Ovary (tissue), 9 donors: ENCODE data around the gene ISYNA1. TPM values are rescaled to one million over a fixed set of nuclear protein-coding genes. Genes with fewer than 3 reads are reported as not detected.

Source experiments
- DNase-seq, 5 donors: peaks; one replicate each; pipeline ENCODE4 v3.0.0-alpha.2; 2019 to 2020
- H3K27ac ChIP-seq, 2 donors: fragments of 200-600 bp; one replicate each; pipeline versions ENCODE4 v1.5.1 to v1.8.0; 2019 to 2022
- H3K27me3 ChIP-seq: fragments of 200-600 bp; one replicate; pipeline ENCODE4 v1.8.0; 2022
- H3K36me3 ChIP-seq: fragments of 200-600 bp; sonication (generic); one replicate; pipeline ENCODE4 v1.5.1; 2019
- H3K4me1 ChIP-seq: one replicate; pipeline ENCODE4 v1.8.1; 2013; ENCODE audit warnings: mild to moderate bottlenecking, moderate library complexity; ENCODE audit not compliant: insufficient read depth
- H3K4me3 ChIP-seq: fragments of 200-600 bp; sonication (generic); one replicate; pipeline ENCODE4 v1.5.1; 2017
- H3K9me3 ChIP-seq, 2 donors: fragments of 200-600 bp in 1 of 2; sonication (generic) in 1 of 2; one replicate each; pipeline versions ENCODE4 v1.5.1 to v1.8.1; 2013 to 2019; ENCODE audit warnings: mild to moderate bottlenecking in 1 of 2, moderate library complexity in 1 of 2
- EP300 ChIP-seq: sonication (generic); formaldehyde crosslinking; IDR thresholded peaks from one replicate; pipeline ENCODE4 v1.6.1; 2017; ENCODE audit warnings: antibody characterized with exemption
- POLR2A ChIP-seq: fragments of 450-650 bp; IDR thresholded peaks from one replicate; pipeline ENCODE4 v1.6.1; 2017; ENCODE audit warnings: antibody characterized with exemption, mild to moderate bottlenecking, moderate library complexity
- WGBS, 3 donors: extraction: QIAGEN DNeasy Blood & Tissue Kit in 1 of 3; methylation state at CpG; one replicate each; pipeline versions ENCODE4 v1.1.5 to v1.1.7; 2013 to 2017; 5-methylcytosine and 5-hydroxymethylcytosine counted together
- intact Hi-C, 4 donors: fragments of 100-400 bp; cut with DNase I; formaldehyde crosslinking; loops; one replicate each; pipeline versions ENCODE4 v1.11.0 to v1.15.1; 2022 to 2023
- polyA plus RNA-seq, 2 donors: library from polyadenylated mRNA; stranded (reverse); fragments of 200-250 nt in 1 of 2; fragments of 350-450 nt in 1 of 2; fragmentation: Illumina TruSeq in 1 of 2; extraction: RNeasy Lipid Tissue Mini Kit (QIAGEN cat#74804) in 1 of 2; gene quantifications; one replicate each; pipeline ENCODE4 v1.2.3, GENCODE V29; 2013 to 2014
- total RNA-seq, 7 donors: library from RNA; depleted of rRNA in 2 of 7; stranded (reverse); fragments of >200 nt in 2 of 7; fragmentation: NEBNext Ultra II Directional in 3 of 7; extraction: Animal tissue kit (Norgen Biotek cat#: 25700) in 3 of 7; gene quantifications; one replicate each; pipeline versions ENCODE4 v1.1.0 to v1.2.4, GENCODE V29; 2016 to 2023
- TF ChIP-seq, protein P1 (sequence below), 3 donors: fragments of 450-650 bp in 2 of 3; fragments of 200-600 bp in 1 of 3; IDR thresholded peaks; one replicate each; pipeline versions ENCODE4 v1.5.1 to v1.8.0; 2016 to 2022; ENCODE audit warnings: antibody characterized with exemption in 3 of 3, mild to moderate bottlenecking in 1 of 3
- donor health status: DM: no; HTN: no; CAD: no; lungs with moderate emphysema.
- donor health status: DM: no; HTN: no; CAD: no.
- donor health status: Bipolar disorder and iron deficiency.
- donor health status: DM: yes; HTN: yes; CAD: no.
- donor health status: DM: no; HTN: no; CAD: no.
- donor health status: DM: yes; HTN: yes; CAD: no.

The ISYNA1 gene
- total and polyA plus RNA-seq, 9 donors, result 9.6 to 345 (median 183) TPM

DNA sequence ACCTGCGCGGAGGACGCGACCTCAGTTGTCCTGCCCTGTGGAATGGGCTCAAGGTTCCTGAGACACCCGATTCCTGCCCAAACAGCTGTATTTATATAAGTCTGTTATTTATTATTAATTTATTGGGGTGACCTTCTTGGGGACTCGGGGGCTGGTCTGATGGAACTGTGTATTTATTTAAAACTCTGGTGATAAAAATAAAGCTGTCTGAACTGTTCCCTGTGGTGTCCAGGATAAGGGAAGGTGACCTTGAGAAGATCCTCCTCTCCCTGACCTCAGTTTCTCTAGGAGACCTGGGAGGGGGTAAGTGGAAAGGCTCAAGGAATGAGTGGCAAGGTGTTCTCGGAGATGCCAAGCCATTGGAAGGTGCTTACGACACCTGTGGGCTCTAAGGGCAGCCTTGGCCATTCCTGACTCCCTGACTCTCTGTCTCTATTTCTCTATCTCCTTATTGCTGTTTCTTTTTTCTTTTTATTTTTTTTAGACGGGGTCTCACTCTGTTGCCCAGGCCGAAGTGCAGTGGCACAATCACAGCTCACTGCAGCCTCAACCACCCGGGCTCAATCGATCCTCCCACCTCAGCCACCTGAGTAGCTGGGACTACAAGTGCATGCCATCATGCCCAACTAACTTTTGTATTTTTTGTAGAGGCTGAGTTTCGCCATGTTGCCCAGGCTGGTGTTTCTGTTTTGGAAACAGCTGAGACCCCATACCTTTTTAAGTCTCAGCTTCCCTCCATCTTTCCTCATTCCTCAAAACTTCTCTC lies 48.8 kb downstream of the ISYNA1 start:
- Histone ChIP-seq H3K9me3 (no peaks in the 10 kb centered on the region), H3K27me3 (no peaks in the 10 kb centered on the region), H3K36me3 (no peaks in the 10 kb centered on the region), H3K4me3 (no peak overlapping the region), H3K27ac (no peak overlapping the region), H3K4me1 (peaks cover 7% of the 10 kb centered on the region)
- intact Hi-C loops, result loop anchor here in 1 of 4 donors (5.0 kb wide), 1 partner anchor 37 kb away; no protein-coding TSS in a partner anchor
- no peak for DNase-seq
- TF ChIP-seq EP300, result no peak
- TF ChIP-seq, protein P1, sequence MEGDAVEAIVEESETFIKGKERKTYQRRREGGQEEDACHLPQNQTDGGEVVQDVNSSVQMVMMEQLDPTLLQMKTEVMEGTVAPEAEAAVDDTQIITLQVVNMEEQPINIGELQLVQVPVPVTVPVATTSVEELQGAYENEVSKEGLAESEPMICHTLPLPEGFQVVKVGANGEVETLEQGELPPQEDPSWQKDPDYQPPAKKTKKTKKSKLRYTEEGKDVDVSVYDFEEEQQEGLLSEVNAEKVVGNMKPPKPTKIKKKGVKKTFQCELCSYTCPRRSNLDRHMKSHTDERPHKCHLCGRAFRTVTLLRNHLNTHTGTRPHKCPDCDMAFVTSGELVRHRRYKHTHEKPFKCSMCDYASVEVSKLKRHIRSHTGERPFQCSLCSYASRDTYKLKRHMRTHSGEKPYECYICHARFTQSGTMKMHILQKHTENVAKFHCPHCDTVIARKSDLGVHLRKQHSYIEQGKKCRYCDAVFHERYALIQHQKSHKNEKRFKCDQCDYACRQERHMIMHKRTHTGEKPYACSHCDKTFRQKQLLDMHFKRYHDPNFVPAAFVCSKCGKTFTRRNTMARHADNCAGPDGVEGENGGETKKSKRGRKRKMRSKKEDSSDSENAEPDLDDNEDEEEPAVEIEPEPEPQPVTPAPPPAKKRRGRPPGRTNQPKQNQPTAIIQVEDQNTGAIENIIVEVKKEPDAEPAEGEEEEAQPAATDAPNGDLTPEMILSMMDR (IDR thresholded peaks at IDR 0.05), result no peak
- TF ChIP-seq POLR2A, result no peak
- 69 to 73% (median 70%) methylated on average over 13 of the region's 13 CpGs for WGBS, 3 donors

DNA sequence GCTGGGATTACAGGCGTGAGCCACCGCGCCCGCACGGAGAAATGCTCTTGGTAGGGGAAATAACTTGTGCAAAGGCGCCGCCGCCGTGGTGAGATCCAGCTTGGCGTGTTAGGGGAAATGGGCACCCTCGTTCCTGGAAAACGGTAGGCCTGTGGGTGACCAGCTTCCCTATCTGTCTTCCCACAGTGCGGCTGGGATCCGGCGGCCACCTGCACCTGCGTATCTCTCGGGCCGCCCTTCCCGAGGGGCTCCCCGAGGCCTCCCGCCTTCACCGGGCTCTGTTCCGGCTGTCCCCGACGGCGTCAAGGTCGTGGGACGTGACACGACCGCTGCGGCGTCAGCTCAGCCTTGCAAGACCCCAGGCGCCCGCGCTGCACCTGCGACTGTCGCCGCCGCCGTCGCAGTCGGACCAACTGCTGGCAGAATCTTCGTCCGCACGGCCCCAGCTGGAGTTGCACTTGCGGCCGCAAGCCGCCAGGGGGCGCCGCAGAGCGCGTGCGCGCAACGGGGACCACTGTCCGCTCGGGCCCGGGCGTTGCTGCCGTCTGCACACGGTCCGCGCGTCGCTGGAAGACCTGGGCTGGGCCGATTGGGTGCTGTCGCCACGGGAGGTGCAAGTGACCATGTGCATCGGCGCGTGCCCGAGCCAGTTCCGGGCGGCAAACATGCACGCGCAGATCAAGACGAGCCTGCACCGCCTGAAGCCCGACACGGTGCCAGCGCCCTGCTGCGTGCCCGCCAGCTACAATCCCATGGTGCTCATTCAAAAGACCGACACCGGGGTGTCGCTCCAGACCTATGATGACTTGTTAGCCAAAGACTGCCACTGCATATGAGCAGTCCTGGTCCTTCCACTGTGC lies 49.6 kb downstream of the ISYNA1 start:
- H3K36me3 ChIP-seq, result no peaks in the 10 kb centered on the region
- peaks cover 5% of the 10 kb centered on the region for H3K4me1 ChIP-seq
- H3K9me3 ChIP-seq, result no peaks in the 10 kb centered on the region
- H3K4me3 ChIP-seq, result peak overlapping the region; percentile 17
- no peak overlapping the region for H3K27ac ChIP-seq
- no peak for TF ChIP-seq EP300
- TF ChIP-seq, protein P1 (IDR thresholded peaks at IDR 0.05), result peak; percentile 97 to 99 (median 98)
- intact Hi-C loops, result loop anchor here in 1 of 4 donors (5.0 kb wide), 1 partner anchor 36 kb away; no protein-coding TSS in a partner anchor
- DNase-seq, result peak; percentile 69 to 87 (median 80)
- WGBS, 3 donors, result 6 to 11% (median 7%) methylated on average over 70 to 86 of the region's 86 CpGs
- H3K27me3 ChIP-seq, result no peaks in the 10 kb centered on the region

DNA sequence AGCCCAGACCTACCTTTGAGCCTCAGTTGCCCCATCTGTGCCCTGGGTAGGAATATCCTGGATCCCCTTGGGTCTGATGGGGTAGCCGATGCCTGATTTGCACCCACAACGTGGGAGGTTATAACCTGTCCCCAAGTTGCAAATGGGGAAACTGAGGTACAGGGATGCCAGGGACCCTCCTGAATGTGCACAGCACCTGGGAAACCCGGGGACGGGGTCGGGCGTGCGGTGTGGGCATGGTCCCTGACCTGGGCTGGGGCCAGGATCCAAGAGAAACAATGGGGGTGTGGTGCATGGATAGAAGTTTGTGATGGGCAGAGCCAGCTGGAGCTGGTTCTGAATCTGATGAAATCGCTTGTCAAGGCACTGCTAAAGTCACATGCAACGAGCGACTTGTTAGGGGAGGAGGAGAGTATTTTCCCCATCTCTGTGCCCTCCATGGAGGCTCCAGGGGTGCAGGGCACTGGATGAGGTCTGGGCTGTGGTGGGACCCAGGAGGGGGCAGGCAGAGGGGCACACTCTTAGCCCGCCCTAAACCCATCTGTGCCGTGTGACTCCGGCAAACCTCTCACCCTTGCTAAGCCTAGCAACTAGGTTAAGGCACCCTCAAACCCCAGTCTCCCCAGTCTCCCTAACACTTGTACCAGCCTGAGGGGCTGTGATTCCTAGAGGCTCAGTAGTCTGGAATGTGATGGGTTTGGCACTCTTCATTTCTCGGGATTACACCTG lies 51.2 kb downstream of the ISYNA1 start:
- Histone ChIP-seq H3K27ac (no peak overlapping the region), H3K27me3 (no peaks in the 10 kb centered on the region), H3K4me1 (peaks cover 1% of the 10 kb centered on the region), H3K4me3 (peak overlapping the region; percentile 1), H3K9me3 (no peaks in the 10 kb centered on the region), H3K36me3 (no peaks in the 10 kb centered on the region)
- intact Hi-C loops, result loop anchor here in 1 of 4 donors (5.0 kb wide), 1 partner anchor 34 kb away; no protein-coding TSS in a partner anchor
- WGBS, 3 donors, result 75 to 82% (median 82%) methylated on average over 14 of the region's 14 CpGs
- TF ChIP-seq, protein P1 (IDR thresholded peaks at IDR 0.05), result no peak
- TF ChIP-seq POLR2A (no peak), EP300 (no peak)
- DNase-seq, result no peak
